Activated CD4-positive, alpha-beta memory T cell treated with anti-CD3 and anti-CD28 coated beads for 36 hours (primary cell): ENCODE data around the gene SLCO3A1. TPM values are rescaled to one million over a fixed set of nuclear protein-coding genes. Genes with fewer than 3 reads are reported as not detected.
A peak's percentile ranks its signal among the peaks of the same experiment; 100 is the strongest.

Experiments used
- CTCF ChIA-PET: fragments of 350-600 bp; sonication (Branson Sonifier 250); formaldehyde crosslinking; loops from one replicate; lab custom pipeline; 2021; ENCODE audit warnings: antibody characterized with exemption, inconsistent platforms; lab: Charles Lee
- POLR2A ChIA-PET: fragments of 350-600 bp; sonication (Branson Sonifier 250); formaldehyde crosslinking; loops from one replicate; lab custom pipeline; 2021; ENCODE audit warnings: antibody characterized with exemption; lab: Charles Lee
- DNase-seq: peaks from one replicate; pipeline ENCODE4 v3.0.0-alpha.2; 2020
- H3K27ac Mint-ChIP-seq: one replicate; pipeline ENCODE4 v1.8.0; 2021; ENCODE audit warnings: mixed read lengths
- H3K27me3 Mint-ChIP-seq: one replicate; pipeline ENCODE4 v1.8.0; 2021; ENCODE audit warnings: mixed read lengths
- H3K36me3 Mint-ChIP-seq: one replicate; pipeline ENCODE4 v1.8.0; 2021; ENCODE audit warnings: mixed read lengths
- H3K4me1 Mint-ChIP-seq: one replicate; pipeline ENCODE4 v1.8.0; 2021; ENCODE audit warnings: low read depth, mixed read lengths
- H3K4me3 Mint-ChIP-seq: one replicate; pipeline ENCODE4 v1.8.0; 2021; ENCODE audit warnings: mild to moderate bottlenecking, mixed read lengths
- H3K9me3 Mint-ChIP-seq: one replicate; pipeline ENCODE4 v1.8.0; 2021; ENCODE audit warnings: mixed read lengths
- intact Hi-C: fragments of 100-400 bp; cut with micrococcal nuclease; formaldehyde crosslinking; loops from one replicate; pipeline ENCODE4 v1.15.1; 2023
- total RNA-seq, 2 experiments: library from RNA; stranded (reverse); gene quantifications; one replicate each; pipeline ENCODE4 v1.2.3, GENCODE V29; 2021

The SLCO3A1 gene
- total RNA-seq, 2 experiments from 2014 or later = 10.8 to 12.7 TPM

DNA sequence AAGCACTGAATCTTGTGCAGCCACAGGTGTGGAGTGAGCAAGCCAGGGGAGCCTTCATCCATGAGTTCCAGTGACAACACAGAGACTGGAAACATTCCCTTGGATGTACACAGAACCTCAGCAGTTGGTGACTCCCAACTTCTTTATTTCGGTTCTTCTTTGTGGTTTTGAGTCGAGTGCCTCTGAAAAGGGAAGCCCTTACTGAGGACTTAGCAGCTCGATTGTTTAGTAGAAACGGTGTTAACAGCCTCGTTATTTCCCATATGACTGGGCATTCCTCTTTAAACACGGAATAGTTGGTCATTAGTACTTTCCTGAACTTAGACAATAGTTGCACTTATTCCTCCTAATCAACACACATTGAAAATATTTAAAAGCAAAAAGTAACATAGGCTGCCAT is 7.7 kb downstream of the SLCO3A1 start:
- Mint-ChIP-seq H3K4me3 (no peak overlapping the region), H3K36me3 (no peaks in the 10 kb centered on the region), H3K9me3 (no peaks in the 10 kb centered on the region), H3K27me3 (no peaks in the 10 kb centered on the region), H3K27ac (no peak overlapping the region), H3K4me1 (peaks cover 90% of the 10 kb centered on the region)
- ChIA-PET CTCF (interaction anchor here (0.8 to 1.1 kb wide), 2 partner anchors 9 to 11 kb away, joined by 3 read pairs; no protein-coding TSS in a partner anchor), POLR2A (no interaction called here)
- DNase-seq = no peak
- intact Hi-C loops = no loop called here

DNA sequence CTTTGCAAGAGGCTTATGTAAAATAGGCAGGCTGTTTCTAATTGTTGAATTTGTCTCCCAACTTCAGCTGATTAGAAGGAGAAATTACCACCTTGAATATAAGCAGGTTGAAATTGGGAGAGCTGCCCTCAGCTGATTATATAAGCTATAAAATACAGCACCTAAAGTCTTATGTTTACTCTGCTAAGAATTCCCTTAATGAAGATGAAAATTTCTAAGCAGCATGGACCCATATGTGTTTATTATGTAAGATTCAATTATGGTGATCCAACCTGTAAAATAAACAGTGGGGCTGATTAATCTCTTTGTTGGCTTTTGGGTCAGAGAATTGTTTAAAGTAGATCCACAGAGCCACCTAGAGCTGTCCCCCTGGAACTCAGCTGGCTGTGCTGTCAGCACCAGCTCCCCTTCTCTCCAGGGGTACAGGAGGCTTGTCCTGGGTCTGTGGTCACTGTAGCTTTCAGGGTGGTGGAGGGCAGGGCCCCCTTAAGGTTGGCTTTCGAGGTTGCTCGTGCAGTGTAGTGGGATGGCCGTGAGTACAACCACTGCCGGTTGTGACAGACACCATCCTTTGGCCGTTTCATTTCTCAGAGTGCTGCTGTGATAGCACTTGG is 9.5 kb downstream of the SLCO3A1 start:
- no peaks in the 10 kb centered on the region for H3K27me3 Mint-ChIP-seq
- peaks cover 90% of the 10 kb centered on the region for H3K4me1 Mint-ChIP-seq

DNA sequence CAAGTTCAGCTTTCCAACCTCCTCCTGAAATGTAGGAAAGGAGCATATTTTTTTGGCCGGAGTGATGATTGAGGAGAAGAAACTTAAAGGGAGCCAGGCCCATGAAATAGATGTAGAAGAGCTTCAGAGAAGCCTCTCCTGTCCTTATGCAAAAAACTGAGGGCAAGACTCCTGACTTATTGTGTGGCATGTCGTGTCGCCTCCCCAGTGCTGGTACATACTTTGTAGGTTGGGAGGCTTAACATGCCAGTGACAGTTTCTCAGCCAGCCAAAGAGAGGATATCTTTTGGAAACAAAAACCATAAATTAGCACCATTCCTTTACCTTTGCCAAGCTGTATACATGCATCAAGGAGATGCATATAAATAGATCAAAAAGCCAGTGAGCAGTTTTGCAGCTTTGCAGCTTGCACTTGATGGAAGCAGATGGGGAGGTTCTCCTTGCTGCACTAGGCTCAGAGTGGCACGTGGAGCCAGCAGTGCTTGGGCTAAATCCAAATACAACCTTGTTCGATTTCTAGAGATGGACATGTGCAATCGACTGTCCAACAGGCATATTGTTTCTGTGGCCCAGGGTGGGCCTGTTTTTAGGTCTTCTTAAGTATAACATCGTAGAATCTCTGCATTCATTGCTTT is 10.2 kb downstream of the SLCO3A1 start:
- no peak overlapping the region for H3K4me3 Mint-ChIP-seq
- ChIA-PET POLR2A (no interaction called here), CTCF (interaction anchor here (1.0 kb wide), 2 partner anchors 158 to 215 kb away, joined by 3 to 4 read pairs; no protein-coding TSS in a partner anchor)
- H3K4me1 Mint-ChIP-seq = peaks cover 88% of the 10 kb centered on the region
- H3K27me3 Mint-ChIP-seq = no peaks in the 10 kb centered on the region
- no peak overlapping the region for H3K27ac Mint-ChIP-seq
- H3K36me3 Mint-ChIP-seq = no peaks in the 10 kb centered on the region
- DNase-seq = no peak
- no peaks in the 10 kb centered on the region for H3K9me3 Mint-ChIP-seq
- intact Hi-C loops = no loop called here

More for the DNA sequence above, 9.5 kb downstream of the SLCO3A1 start:
- ChIA-PET CTCF (interaction anchor here (1.0 to 1.3 kb wide), 3 partner anchors 9 to 216 kb away, joined by 3 to 9 read pairs (median 4); partner anchors contain the start of gene SLCO3A1), POLR2A (no interaction called here)
- no peak for DNase-seq
- Mint-ChIP-seq H3K9me3 (no peaks in the 10 kb centered on the region), H3K36me3 (no peaks in the 10 kb centered on the region), H3K27ac (no peak overlapping the region), H3K4me3 (no peak overlapping the region)
- intact Hi-C loops = no loop called here

DNA sequence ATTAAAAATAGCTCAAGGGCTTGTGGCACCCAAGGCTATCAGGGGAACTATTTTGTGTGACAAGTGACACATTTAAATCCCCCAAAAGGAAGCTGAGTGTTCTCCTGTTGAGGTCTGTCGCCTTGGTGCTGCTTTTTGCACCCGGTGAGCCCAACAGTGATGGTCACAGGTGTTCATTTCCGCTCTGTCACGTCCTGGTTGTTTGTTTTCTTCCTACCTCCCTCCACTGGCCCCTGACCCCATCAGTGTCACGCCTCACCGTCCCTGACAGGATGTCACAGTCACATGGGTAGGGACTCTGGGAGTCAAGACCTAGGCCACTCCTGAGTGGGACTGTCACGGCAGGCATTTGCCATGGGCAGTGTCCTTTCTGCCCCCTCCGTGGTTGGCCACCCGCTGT is 11.2 kb downstream of the SLCO3A1 start:
- no peak overlapping the region for H3K27ac Mint-ChIP-seq
- peak; percentile 42 for DNase-seq
- ChIA-PET POLR2A (no interaction called here), CTCF (no interaction called here)
- no peaks in the 10 kb centered on the region for H3K27me3 Mint-ChIP-seq
- no peaks in the 10 kb centered on the region for H3K36me3 Mint-ChIP-seq
- no peaks in the 10 kb centered on the region for H3K9me3 Mint-ChIP-seq
- intact Hi-C loops = no loop called here
- H3K4me3 Mint-ChIP-seq = no peak overlapping the region
- peaks cover 83% of the 10 kb centered on the region for H3K4me1 Mint-ChIP-seq

GRCh38 chr15:91865486-91865885 is 12.0 kb downstream of the SLCO3A1 start:
- Mint-ChIP-seq H3K4me3 (no peak overlapping the region), H3K27me3 (no peaks in the 10 kb centered on the region), H3K36me3 (no peaks in the 10 kb centered on the region), H3K27ac (no peak overlapping the region), H3K9me3 (no peaks in the 10 kb centered on the region), H3K4me1 (peaks cover 80% of the 10 kb centered on the region)
- intact Hi-C loops = no loop called here
- DNase-seq = no peak
- ChIA-PET CTCF (no interaction called here), POLR2A (interaction anchor here (1.2 kb wide), 1 partner anchor 13 kb away, joined by 4 read pairs; no protein-coding TSS in a partner anchor)

DNA sequence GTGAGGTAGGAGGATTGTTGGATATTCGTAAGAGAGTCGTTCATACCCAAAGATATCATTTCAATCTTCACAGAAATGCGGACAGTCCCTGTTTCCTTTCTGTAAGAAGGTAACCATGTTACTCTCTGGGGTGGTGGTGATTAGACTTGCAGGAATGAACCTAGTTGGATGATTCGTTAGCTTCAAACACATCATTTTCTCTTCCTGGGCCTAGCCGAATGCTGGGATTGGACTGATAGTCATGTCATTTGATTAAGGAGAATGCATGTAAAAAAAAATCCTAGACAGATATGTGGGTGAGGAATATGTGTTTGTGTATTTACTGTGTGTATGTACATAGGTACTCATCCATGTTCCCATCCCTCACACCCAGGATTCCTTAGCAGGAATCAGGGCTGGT is 12.4 kb downstream of the SLCO3A1 start:
- peaks cover 80% of the 10 kb centered on the region for H3K4me1 Mint-ChIP-seq
- no peak for DNase-seq
- intact Hi-C loops = no loop called here
- no peak overlapping the region for H3K4me3 Mint-ChIP-seq
- no peak overlapping the region for H3K27ac Mint-ChIP-seq
- H3K36me3 Mint-ChIP-seq = peaks cover 4% of the 10 kb centered on the region
- ChIA-PET POLR2A (interaction anchor here (1.2 kb wide), 1 partner anchor 13 kb away, joined by 4 read pairs; no protein-coding TSS in a partner anchor), CTCF (interaction anchor here (1.5 to 2.2 kb wide), 2 partner anchors 12 to 210 kb away, joined by 3 to 5 read pairs; partner anchors contain the start of gene SLCO3A1)
- no peaks in the 10 kb centered on the region for H3K9me3 Mint-ChIP-seq
- no peaks in the 10 kb centered on the region for H3K27me3 Mint-ChIP-seq

DNA sequence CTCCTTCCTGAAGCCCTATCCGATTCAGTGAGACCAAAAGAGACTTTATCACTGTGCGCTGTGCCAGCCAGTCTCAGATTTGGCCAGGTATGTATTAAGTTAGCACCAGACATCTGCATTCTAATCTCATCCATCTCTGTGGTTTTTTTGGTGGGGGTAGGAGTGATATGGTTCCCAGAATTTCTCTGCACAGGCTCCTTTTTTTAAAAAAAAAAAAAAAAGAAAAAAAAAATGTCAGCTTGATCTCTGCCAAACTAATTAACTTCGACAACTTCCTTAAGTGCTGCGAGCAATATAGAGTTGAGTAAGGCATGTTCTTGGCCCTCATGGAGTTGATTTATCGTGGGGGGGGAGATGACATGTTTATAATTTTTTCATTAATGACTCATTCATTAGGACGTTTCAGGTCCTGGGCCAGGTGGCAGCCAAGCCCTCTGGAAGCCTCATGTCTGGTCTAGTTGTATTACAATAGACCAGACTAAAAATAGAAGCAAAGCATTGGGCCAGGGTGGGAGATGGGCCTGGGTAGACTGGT is 12.9 kb downstream of the SLCO3A1 start:
- DNase-seq = no peak
- Mint-ChIP-seq H3K27ac (no peak overlapping the region), H3K4me3 (no peak overlapping the region), H3K27me3 (no peaks in the 10 kb centered on the region), H3K36me3 (peaks cover 4% of the 10 kb centered on the region), H3K4me1 (peaks cover 80% of the 10 kb centered on the region), H3K9me3 (no peaks in the 10 kb centered on the region)
- ChIA-PET POLR2A (interaction anchor here (1.1 to 1.2 kb wide), 2 partner anchors 8 to 14 kb away, joined by 3 to 4 read pairs; no protein-coding TSS in a partner anchor), CTCF (interaction anchor here (1.5 to 2.2 kb wide), 3 partner anchors 12 to 209 kb away, joined by 3 to 5 read pairs (median 4); partner anchors contain the start of gene SLCO3A1)
- intact Hi-C loops = no loop called here

- CTCF ChIA-PET = interaction anchor here (0.9 to 2.2 kb wide), 5 partner anchors 13 to 211 kb away, joined by 3 to 5 read pairs (median 4); partner anchors contain the start of gene SLCO3A1
- DNase-seq = no peak
- Mint-ChIP-seq H3K4me3 (no peak overlapping the region), H3K9me3 (no peaks in the 10 kb centered on the region), H3K36me3 (peaks cover 4% of the 10 kb centered on the region), H3K4me1 (peaks cover 82% of the 10 kb centered on the region), H3K27me3 (no peaks in the 10 kb centered on the region), H3K27ac (no peak overlapping the region)
- POLR2A ChIA-PET = interaction anchor here (1.1 kb wide), 2 partner anchors 9 to 13 kb away, joined by 3 read pairs; no protein-coding TSS in a partner anchor
- intact Hi-C loops = no loop called here
Measured at GRCh38 chr15:91866971-91867372, 13.5 kb downstream of the SLCO3A1 start.

GRCh38 chr15:91867581-91868026 is 14.1 kb downstream of the SLCO3A1 start:
- Mint-ChIP-seq H3K9me3 (no peaks in the 10 kb centered on the region), H3K4me3 (no peak overlapping the region), H3K36me3 (peaks cover 4% of the 10 kb centered on the region), H3K27ac (no peak overlapping the region), H3K4me1 (peaks cover 79% of the 10 kb centered on the region), H3K27me3 (no peaks in the 10 kb centered on the region)
- intact Hi-C loops = no loop called here
- CTCF ChIA-PET = interaction anchor here (0.9 to 2.2 kb wide), 6 partner anchors 14 to 210 kb away, joined by 3 to 5 read pairs (median 4); partner anchors contain the start of gene SLCO3A1
- POLR2A ChIA-PET = interaction anchor here (1.1 kb wide), 2 partner anchors 9 to 13 kb away, joined by 3 read pairs; no protein-coding TSS in a partner anchor
- no peak for DNase-seq

DNA sequence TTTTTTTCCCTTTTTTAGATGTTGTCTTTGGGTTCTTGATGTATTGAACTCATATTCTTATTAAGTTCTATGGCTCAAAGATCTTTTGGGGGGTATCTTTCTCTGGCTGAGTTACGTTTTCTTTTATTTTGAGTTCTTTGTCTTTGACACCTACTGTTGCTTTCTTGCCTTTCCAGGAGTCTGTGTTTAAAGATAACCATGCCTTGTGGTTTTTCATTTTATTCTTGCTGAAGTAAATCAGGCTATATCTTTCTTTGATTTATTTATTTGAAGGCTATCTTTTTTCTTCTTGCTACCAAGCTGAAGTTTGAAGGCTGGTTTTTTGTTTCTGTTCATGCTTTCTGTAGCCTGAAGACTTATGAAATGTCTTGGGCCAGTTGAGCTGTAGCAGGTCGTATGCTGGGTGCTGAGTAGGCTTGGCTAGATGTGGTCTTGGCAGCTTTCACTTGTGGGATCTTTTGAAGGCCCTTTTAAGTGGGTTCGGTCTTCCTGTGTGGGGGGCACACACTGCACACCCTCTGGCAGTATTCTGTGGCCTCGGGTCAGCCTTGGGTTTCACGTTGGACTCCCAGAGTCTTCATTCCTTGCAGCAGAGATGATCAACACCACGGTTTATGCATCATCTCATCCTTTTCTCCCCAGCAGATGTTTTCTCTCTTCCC is 17.5 kb downstream of the SLCO3A1 start:
- H3K36me3 Mint-ChIP-seq = peaks cover 5% of the 10 kb centered on the region
- H3K4me1 Mint-ChIP-seq = peaks cover 64% of the 10 kb centered on the region
- intact Hi-C loops = no loop called here
- no peak overlapping the region for H3K4me3 Mint-ChIP-seq
- no peaks in the 10 kb centered on the region for H3K27me3 Mint-ChIP-seq
- H3K27ac Mint-ChIP-seq = no peak overlapping the region
- ChIA-PET POLR2A (no interaction called here), CTCF (no interaction called here)
- H3K9me3 Mint-ChIP-seq = no peaks in the 10 kb centered on the region
- no peak for DNase-seq

GRCh38 chr15:91871837-91872236 is 18.3 kb downstream of the SLCO3A1 start:
- POLR2A ChIA-PET = no interaction called here
- no peaks in the 10 kb centered on the region for H3K9me3 Mint-ChIP-seq
- H3K4me1 Mint-ChIP-seq = peaks cover 56% of the 10 kb centered on the region
- no peak overlapping the region for H3K27ac Mint-ChIP-seq
- DNase-seq = no peak
- no peaks in the 10 kb centered on the region for H3K27me3 Mint-ChIP-seq
- peaks cover 5% of the 10 kb centered on the region for H3K36me3 Mint-ChIP-seq
- H3K4me3 Mint-ChIP-seq = no peak overlapping the region
- CTCF ChIA-PET = no interaction called here
- intact Hi-C loops = no loop called here
